ENCODE data around the gene SEMA3G.

DNA sequence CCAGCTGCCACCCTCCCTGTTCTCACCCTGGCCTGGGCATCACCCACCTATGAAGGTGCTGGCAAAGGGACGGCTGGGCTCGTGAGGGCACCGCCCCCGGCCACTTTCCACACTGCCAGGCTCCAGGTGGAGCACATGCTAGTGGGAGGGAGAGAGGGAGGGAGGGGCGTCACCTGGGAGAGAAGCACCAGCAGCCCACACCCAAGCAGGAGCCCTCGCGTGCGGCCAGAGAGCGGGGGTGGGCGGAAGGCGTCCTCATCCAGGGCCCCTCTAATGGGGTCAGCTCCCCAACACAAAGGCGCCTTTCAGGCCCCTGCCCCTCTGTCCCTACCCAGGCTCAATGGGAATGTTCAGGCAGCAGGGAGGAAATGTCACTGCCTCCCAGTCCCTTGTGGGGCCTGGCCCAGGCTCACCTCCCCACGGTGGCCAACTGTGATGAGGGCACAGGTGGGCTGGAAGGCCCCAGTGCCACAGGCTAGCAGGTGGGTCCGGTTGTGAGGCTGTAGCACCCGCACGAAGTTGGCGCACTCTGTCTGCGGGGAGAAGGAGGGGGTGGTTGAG lies 3.1 kb downstream of the SEMA3G start:
- no peak for TF ChIP-seq SUZ12 (IDR thresholded peaks at IDR 0.05; ENCODE audit: extremely low read depth, insufficient read depth, insufficient read length)
- TF ChIP-seq YY1 (IDR thresholded peaks at IDR 0.05; ENCODE audit: insufficient read depth, insufficient read length), result no peak
- no peak for TF ChIP-seq ZNF274 (IDR thresholded peaks at IDR 0.05; ENCODE audit: low read depth, low read length)
